GM23248 (cell line): ENCODE measurements around the gene SYT1. TPM values are rescaled to one million over a fixed set of nuclear protein-coding genes. Genes with fewer than 3 reads are reported as not detected.
A peak's percentile ranks its signal among the peaks of the same experiment; 100 is the strongest.

Experiments used
- DNase-seq: peaks from one replicate; pipeline ENCODE4 v3.0.0-alpha.2; 2015
- H2AFZ ChIP-seq: fragments of 200-600 bp; sonication (generic); 2 replicates; pipeline ENCODE4 v1.6.1; 2016; ENCODE audit warnings: antibody characterized with exemption
- H3F3A ChIP-seq: fragments of 200-600 bp; sonication (generic); 2 replicates; pipeline ENCODE4 v1.6.1; 2016; ENCODE audit warnings: mild to moderate bottlenecking, antibody characterized with exemption, mixed run types; ENCODE audit not compliant: insufficient read depth
- H3K27ac ChIP-seq: fragments of 200-600 bp; sonication (generic); 2 replicates; pipeline ENCODE4 v1.5.1; 2016; ENCODE audit warnings: mild to moderate bottlenecking
- H3K27me3 ChIP-seq: fragments of 200-600 bp; sonication (generic); replicated peaks from 2 replicates; pipeline ENCODE4 v1.6.1; 2016; ENCODE audit warnings: mild to moderate bottlenecking; ENCODE audit not compliant: insufficient read depth
- H3K36me3 ChIP-seq: fragments of 200-600 bp; sonication (generic); 2 replicates; pipeline ENCODE4 v1.6.1; 2016; ENCODE audit warnings: low read depth, mild to moderate bottlenecking
- H3K4me1 ChIP-seq: fragments of 200-600 bp; sonication (generic); 2 replicates; pipeline ENCODE4 v1.6.1; 2016; ENCODE audit warnings: mild to moderate bottlenecking; ENCODE audit not compliant: insufficient read depth
- H3K4me2 ChIP-seq: fragments of 200-600 bp; sonication (generic); one replicate; pipeline ENCODE4 v1.6.1; 2016; ENCODE audit warnings: mild to moderate bottlenecking; ENCODE audit not compliant: unreplicated experiment
- H3K4me3 ChIP-seq: fragments of 200-600 bp; sonication (generic); 2 replicates; pipeline ENCODE4 v1.5.1; 2016; ENCODE audit warnings: mild to moderate bottlenecking
- H3K79me2 ChIP-seq: fragments of 200-600 bp; sonication (generic); 2 replicates; pipeline ENCODE4 v1.6.1; 2016; ENCODE audit warnings: mild to moderate bottlenecking; ENCODE audit not compliant: insufficient read depth
- H3K9ac ChIP-seq: fragments of 200-600 bp; sonication (generic); 2 replicates; pipeline ENCODE4 v1.6.1; 2016; ENCODE audit warnings: mild to moderate bottlenecking
- H3K9me2 ChIP-seq: fragments of 200-600 bp; sonication (generic); 2 replicates; pipeline ENCODE4 v1.6.1; 2016; ENCODE audit warnings: mixed run types, mild to moderate bottlenecking, moderate library complexity; ENCODE audit not compliant: insufficient read depth
- H3K9me3 ChIP-seq: fragments of 200-600 bp; sonication (generic); one replicate; pipeline ENCODE4 v1.6.1; 2017; ENCODE audit warnings: low read depth
- H4K20me1 ChIP-seq: fragments of 200-600 bp; sonication (generic); 2 replicates; pipeline ENCODE4 v1.6.0; 2016; ENCODE audit not compliant: insufficient read depth
- EZH2 ChIP-seq: fragments of 200-600 bp; sonication (generic); IDR thresholded peaks from 2 replicates; pipeline ENCODE4 v1.6.1; 2018; ENCODE audit warnings: antibody characterized with exemption, mild to moderate bottlenecking; ENCODE audit not compliant: insufficient read depth, poor library complexity, severe bottlenecking
- EZH2phosphoT487 ChIP-seq: fragments of 200-600 bp; sonication (generic); IDR thresholded peaks from 2 replicates; pipeline ENCODE4 v1.6.1; 2018; ENCODE audit warnings: antibody characterized with exemption, moderate library complexity, mild to moderate bottlenecking, low read depth; ENCODE audit not compliant: insufficient read depth
- WGBS, 2 experiments: methylation state at CpG; one replicate each; pipeline ENCODE4 v1.1.6; 2015 to 2017; ENCODE audit warnings: low lambda C conversion rate in 2 of 2, low coverage in 1 of 2; ENCODE audit errors: missing lambda C conversion rate in 2 of 2; 5-methylcytosine and 5-hydroxymethylcytosine counted together
- in situ Hi-C: fragments of 300-500 bp; cut with MboI; formaldehyde crosslinking; loops from 2 replicates; pipeline ENCODE4 v1.15.0; 2020
- polyA plus RNA-seq: library from polyadenylated mRNA; unstranded; fragments of >200 nt; fragmentation: Nextera tagmentation; extraction: Ambion mirVana; gene quantifications from 2 replicates; pipeline ENCODE4 v1.2.1, GENCODE V29; 2016
- total RNA-seq: library from RNA; depleted of rRNA; stranded (reverse); fragments of >200 nt; shearing (Covaris generic); gene quantifications from 2 replicates; pipeline ENCODE4 v1.2.3, GENCODE V29; 2014

Gene SYT1
- total and polyA plus RNA-seq, 2 experiments from 2014 or later = 1.7 to 2.4 TPM

GRCh38 chr12:79451365-79451764, 586.8 kb downstream of the SYT1 start:
- Histone ChIP-seq H3K4me1 (peaks cover 35% of the 10 kb centered on the region), H3F3A (peaks cover 31% of the 10 kb centered on the region; the same call in 1 of the 2 replicates), H3K36me3 (no peaks in the 10 kb centered on the region), H3K27ac (peak overlapping the region; percentile 61), H3K79me2 (no peaks in the 10 kb centered on the region), H3K9ac (peak overlapping the region; percentile 44; the same call in 1 of the 2 replicates), H3K27me3 (no peaks in the 10 kb centered on the region), H3K4me3 (peak overlapping the region; percentile 59; the same call in 1 of the 2 replicates), H3K4me2 (peak overlapping the region; percentile 76), H4K20me1 (no peaks in the 10 kb centered on the region), H3K9me3 (no peaks in the 10 kb centered on the region), H3K9me2 (no peaks in the 10 kb centered on the region), H2AFZ (peak overlapping the region; percentile 57)
- in situ Hi-C loops = no loop called here
- DNase-seq = peak; percentile 18
- TF ChIP-seq EZH2 = no peak
- no peak for TF ChIP-seq EZH2phosphoT487

DNA sequence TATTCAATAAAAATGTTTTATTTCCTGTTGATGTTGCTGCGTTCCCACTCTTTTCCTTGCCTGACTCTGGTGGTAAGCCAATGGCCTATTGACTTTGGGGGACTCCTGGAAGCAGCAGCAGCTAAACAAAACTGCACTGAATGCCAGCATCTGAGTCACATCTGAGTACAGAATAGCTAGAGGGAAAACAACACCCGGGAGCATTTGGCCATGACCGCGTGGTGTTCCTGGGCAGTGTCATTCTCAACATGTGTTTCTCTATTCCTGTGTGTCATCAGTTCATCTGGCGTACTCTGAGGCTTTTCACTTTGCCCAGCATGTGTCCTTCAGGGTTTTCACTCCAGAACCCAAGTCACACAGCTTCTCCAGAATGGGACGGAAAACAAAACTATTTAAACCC, 587.4 kb downstream of the SYT1 start:
- H3K9ac ChIP-seq = peak overlapping the region; percentile 50
- H3K27ac ChIP-seq = peak overlapping the region; percentile 61
- peak overlapping the region; percentile 57 for H2AFZ ChIP-seq
- no peaks in the 10 kb centered on the region for H3K79me2 ChIP-seq
- peaks cover 35% of the 10 kb centered on the region for H3K4me1 ChIP-seq
- H3K4me2 ChIP-seq = peak overlapping the region; percentile 76
- H3K9me3 ChIP-seq = no peaks in the 10 kb centered on the region
- H3K36me3 ChIP-seq = no peaks in the 10 kb centered on the region
- no peaks in the 10 kb centered on the region for H3K27me3 ChIP-seq
- WGBS, 2 experiments = 4 to 6% methylated on average over 6 of the region's 6 CpGs
- in situ Hi-C loops = no loop called here
- DNase-seq = peak; percentile 96
- TF ChIP-seq EZH2phosphoT487 = no peak
- no peak for TF ChIP-seq EZH2
- peak overlapping the region; percentile 59 for H3K4me3 ChIP-seq
- H3K9me2 ChIP-seq = no peaks in the 10 kb centered on the region
- H3F3A ChIP-seq = peaks cover 31% of the 10 kb centered on the region; the same call in 1 of the 2 replicates
- H4K20me1 ChIP-seq = no peaks in the 10 kb centered on the region

DNA sequence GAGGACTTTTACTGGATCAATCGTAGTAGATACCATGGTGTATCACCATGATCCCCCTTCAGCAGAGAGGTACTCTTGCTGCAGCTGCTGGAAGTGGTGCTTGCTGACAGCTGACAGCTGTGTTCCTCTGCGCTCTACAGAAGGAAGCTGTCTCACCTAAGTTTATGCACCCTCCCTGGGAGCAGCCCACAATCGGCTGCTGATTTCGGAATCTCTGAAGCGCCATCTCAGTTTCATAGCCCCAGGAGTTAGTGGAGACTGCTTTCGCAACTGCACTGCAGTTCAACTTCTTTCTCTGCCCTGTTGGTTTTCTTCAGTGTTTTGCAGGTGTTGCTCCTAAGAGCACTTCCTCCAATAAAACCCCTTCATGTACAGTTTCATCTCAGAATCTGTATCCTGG, 588.3 kb downstream of the SYT1 start:
- in situ Hi-C loops = no loop called here
- Histone ChIP-seq H3K9ac (no peak overlapping the region), H4K20me1 (no peaks in the 10 kb centered on the region)

GRCh38 chr12:79453820-79454219, 589.2 kb downstream of the SYT1 start:
- WGBS, 2 experiments = 96 to 98% methylated on average over 3 of the region's 3 CpGs
- Histone ChIP-seq H3K9ac (no peak overlapping the region), H3K4me1 (peaks cover 35% of the 10 kb centered on the region), H4K20me1 (no peaks in the 10 kb centered on the region), H3K9me3 (no peaks in the 10 kb centered on the region), H3K27me3 (no peaks in the 10 kb centered on the region), H3K36me3 (no peaks in the 10 kb centered on the region), H3K9me2 (no peaks in the 10 kb centered on the region), H3K4me2 (no peak overlapping the region), H3K79me2 (no peaks in the 10 kb centered on the region), H3K27ac (no peak overlapping the region), H3F3A (peaks cover 31% of the 10 kb centered on the region; the same call in 1 of the 2 replicates), H3K4me3 (no peak overlapping the region), H2AFZ (no peak overlapping the region)
- no peak for DNase-seq
- no peak for TF ChIP-seq EZH2phosphoT487
- no peak for TF ChIP-seq EZH2
- in situ Hi-C loops = no loop called here

More for the DNA sequence above, 588.3 kb downstream of the SYT1 start:
- Histone ChIP-seq H2AFZ (no peak overlapping the region), H3K4me2 (no peak overlapping the region), H3K79me2 (no peaks in the 10 kb centered on the region), H3K36me3 (no peaks in the 10 kb centered on the region), H3F3A (peaks cover 31% of the 10 kb centered on the region; the same call in 1 of the 2 replicates), H3K9me2 (no peaks in the 10 kb centered on the region), H3K27ac (peak overlapping the region; percentile 61; the same call in 1 of the 2 replicates), H3K27me3 (no peaks in the 10 kb centered on the region), H3K4me1 (peaks cover 35% of the 10 kb centered on the region), H3K9me3 (no peaks in the 10 kb centered on the region), H3K4me3 (no peak overlapping the region)
- WGBS, 2 experiments = 95 to 99% methylated on average over 6 of the region's 6 CpGs
- no peak for DNase-seq
- TF ChIP-seq EZH2phosphoT487 (no peak), EZH2 (no peak)
